Measurements from ENCODE around the gene CEP44.
"Not testable (repeated sequence)": the region's sequence is repeated elsewhere in the genome, so short reads cannot be mapped to it uniquely, and the experiment has no call there.

Gene CEP44

DNA sequence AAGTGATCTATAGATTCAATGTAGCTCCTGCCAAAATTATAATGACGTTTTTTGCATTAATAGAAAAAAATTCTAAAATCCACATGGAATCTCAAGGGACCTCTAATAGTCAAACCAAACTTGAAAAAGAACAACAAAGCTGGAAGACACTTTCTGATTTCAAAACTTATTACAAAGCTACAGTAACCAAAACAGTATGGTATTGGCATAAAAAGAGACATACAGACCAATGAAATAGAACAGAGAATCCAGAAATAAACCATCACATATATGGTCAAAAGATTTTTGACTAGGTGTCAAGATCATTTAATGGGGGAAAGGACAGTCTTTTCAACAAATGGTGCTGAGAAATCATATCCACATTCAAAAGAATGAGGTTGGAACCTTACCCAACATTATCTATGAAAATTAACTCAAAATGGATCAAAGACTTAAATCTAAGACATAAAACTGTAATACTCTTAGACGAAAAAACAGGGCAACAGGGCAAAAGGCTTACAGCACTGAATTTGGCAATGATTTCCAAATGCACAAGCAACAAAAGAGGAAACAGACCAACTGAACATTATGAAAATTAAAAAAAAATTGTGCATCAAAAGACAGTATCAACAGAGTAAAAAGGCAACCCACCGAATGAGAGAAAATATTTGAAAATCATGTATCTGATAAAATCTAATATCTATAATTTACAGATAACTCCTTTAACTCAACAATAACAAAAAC is 4.1 kb upstream of the CEP44 start:
- DNase-seq = no peak

DNA sequence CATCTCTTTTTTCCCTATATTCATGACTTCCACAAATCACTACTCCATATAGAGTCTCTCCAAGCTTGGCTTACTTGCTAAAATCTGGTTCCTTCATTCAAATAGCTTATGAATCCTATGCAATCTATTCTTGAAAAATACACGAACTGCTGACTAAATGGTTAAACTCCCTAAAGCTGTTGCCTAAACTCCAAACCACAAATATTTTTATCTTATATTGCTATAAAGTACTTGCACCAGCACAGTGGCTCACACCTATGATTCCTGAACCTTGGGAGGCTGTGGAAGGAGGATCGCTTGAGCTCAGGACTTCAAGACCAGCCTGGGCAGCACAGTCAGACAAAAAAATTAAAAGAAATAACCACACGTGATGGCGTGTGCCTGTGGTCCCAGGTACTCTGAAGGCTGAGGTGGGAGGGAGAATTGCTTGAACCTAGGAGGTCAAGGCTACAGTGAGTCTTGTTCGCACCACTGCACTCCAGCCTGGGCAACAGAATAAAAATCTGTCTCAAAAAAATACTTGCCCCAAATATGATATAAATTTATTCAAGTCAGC is 2.5 kb upstream of the CEP44 start:
- DNase-seq = no peak

DNA sequence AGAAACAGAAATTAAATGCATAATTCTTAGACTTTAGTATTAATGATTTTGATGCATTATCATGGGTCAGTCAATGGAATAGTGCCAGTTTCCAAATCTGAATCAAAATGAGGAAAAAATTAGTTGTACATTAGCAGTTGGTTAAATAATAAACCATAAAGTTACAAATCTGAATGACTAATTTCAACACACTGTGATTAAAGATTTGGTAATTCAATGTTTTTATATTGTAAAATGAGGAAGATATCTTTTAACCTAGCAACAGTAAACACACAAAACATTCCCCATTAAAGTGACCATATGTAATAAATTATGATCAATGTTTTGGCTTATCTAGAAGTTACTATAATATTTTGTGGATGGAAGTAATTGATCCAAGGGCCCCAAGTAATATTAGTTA is 1.8 kb upstream of the CEP44 start:
- DNase-seq = no peak

DNA sequence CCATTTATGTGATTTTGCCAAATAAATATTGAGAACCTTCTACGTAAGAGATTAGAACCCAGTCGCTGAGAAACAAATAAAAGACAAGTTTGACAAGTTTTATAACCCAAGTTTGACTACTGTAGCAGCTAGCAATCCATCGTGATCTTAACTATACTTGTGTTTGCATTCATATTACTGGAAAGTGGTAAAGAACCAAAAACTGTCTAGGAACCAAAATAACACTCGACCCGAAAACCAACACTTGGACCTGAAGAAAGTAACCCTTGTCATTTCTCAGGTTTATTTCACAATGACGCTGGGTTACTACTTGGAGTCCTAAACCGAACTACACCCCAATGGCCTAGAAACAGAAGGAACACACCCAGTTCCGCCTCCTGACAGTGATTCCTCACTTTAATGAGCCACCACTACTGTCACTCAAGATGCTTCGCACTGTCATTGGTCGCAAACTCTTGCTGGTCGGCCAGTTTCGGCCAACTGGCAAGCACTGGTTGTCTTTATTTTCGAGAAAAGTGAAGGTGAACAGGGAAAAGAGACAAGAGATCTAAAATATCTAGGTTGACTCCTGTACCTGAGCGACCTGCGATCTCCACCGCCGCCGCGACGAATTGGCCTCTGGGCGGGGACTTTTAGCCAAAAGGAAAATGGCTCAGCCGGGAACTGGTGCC is 740 bp upstream of the CEP44 start:
- DNase-seq = peak; percentile 50 to 75

GRCh38 chr4:174284487-174284886 is 776 bp downstream of the CEP44 start:
- DNase-seq = no peak

DNA sequence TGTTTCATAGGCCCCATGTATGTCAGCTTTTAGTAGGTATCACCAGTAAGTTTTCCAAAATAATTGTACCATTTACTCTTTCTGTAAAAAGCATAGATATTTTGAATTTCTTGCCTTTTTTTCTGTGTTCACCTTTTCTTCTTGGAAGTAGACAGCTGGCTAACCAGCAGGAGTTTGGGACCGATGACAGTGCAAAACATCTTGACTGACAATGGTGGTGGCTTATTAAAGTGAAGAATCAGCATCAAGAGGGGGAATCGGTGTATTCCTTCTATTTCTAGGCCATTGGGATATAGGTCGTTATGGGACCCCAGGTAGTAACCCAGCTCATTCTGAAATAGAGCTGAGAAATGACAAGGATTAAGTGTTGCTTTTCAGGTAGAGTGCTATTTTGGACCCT is 3.2 kb downstream of the CEP44 start:
- DNase-seq = no peak

- DNase-seq = no peak
Observed at GRCh38 chr4:174292473-174292872, 8.8 kb downstream of the CEP44 start.

GRCh38 chr4:174294641-174295040 is 10.9 kb downstream of the CEP44 start:
- DNase-seq = not testable (repeated sequence)

DNA sequence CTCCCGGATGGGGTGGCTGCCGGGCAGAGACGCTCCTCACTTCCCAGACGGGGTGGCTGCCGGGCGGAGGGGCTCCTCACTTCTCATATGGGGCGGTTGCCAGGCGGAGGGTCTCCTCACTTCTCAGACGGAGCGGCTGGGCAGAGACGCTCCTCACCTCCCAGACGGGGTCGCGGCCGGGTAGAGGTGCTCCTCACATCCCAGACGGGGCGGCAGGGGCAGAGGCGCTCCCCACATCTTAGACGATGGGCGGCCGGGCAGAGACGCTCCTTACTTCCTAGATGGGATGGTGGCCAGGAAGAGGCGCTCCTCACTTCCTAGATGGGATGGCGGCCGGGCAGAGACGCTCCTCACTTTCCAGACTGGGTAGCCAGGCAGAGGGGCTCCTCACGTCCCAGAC is 11.4 kb downstream of the CEP44 start:
- DNase-seq = not testable (repeated sequence)

DNA sequence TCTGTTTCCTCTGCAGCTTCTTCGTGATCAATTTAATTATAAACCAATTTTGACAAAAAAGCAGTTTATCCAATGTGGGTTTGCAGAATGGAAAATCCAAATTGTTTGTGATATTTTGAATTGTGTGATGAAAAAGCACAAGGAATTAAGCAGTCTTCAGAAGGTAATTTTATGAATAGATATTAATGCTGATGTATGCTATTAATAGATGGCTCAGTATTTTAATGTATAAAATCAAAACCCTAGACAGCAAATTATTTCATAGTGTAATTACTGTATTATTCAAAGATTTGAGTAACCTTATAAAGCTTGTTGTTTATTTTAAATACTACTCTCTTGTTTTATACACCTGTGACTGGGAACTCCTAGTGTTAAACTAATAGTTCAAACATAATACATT is 20.0 kb downstream of the CEP44 start:
- DNase-seq = no peak

GRCh38 chr4:174304664-174305063 is 21.0 kb downstream of the CEP44 start:
- no peak for DNase-seq

DNA sequence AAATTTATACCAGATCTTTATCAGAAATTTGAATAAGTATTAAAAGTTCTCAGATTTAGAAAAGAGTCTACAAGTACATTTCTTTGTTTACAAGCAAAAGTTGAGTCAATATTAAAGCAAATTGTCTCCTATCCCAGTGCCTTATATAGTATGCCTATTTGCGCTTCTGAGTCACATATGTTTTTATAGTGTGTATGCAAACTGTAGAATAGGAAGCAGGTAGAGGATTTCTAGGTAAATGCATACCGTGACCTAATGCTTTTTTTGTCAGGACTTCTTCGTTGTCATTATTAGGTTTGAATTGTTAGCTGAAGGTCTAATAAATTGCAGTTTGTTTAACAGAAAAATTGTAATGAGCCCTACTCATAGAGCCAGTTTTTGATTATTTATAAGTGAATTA is 22.2 kb downstream of the CEP44 start:
- no peak for DNase-seq

DNA sequence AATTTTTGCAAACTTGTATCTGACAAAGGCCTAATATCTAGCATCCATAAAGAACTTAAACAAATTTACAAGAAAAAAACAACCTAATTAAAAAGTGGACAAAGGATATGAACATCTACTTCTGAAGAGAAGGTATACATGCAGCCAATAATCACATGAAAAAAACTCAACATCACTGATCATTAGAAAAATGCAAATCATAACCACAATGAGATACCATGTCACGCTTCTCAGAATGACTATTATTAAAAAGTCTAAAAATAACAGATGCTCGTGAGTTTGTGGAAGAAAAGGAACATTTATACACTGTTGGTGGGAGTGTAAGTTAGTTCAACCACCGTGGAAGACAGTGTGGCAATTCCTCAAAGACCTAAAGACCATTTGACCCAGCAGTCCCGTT is 24.0 kb downstream of the CEP44 start:
- no peak for DNase-seq

DNA sequence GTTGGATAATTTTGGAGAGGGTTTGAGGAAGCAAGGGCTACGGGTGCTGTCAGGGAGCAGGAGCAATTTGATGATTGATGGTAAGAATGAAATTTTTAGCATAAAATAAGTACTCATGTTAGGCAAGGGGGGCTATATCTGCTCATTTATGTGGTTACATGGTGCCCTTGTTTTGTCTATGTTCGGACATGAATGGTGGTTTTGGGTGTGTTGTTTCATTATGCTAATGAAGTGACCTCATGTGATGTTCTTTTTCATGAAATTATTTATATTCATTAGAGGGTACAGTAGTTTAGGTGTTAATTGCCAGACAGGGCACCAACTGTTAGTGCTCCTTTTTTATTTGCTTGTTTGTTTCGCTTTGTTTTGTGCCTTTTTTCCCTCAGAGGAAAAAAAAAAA is 29.3 kb downstream of the CEP44 start:
- DNase-seq = no peak

GRCh38 chr4:174314274-174314673 is 30.6 kb downstream of the CEP44 start:
- no peak for DNase-seq

DNA sequence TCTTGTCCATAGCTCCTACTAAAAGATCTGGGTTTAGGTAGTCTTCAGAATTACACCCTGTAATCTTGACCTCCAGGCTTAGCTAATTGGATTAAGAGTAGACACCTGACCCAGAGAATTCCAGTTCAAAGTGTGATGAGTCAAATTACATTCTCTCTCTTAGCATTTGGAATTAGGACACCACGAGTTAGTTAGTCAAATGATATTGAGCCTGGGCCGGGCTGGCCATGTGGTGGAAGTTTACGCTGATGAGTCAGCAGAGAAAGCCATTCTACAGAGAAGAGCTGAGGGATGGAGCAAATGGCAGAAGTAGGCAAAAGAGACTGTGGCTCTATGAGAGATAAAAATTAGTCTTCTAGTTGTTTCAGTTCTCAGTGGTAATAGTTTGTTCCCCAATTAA is 31.1 kb downstream of the CEP44 start:
- no peak for DNase-seq

- no peak for DNase-seq
Observed at GRCh38 chr4:174316546-174316945, 32.8 kb downstream of the CEP44 start.

DNA sequence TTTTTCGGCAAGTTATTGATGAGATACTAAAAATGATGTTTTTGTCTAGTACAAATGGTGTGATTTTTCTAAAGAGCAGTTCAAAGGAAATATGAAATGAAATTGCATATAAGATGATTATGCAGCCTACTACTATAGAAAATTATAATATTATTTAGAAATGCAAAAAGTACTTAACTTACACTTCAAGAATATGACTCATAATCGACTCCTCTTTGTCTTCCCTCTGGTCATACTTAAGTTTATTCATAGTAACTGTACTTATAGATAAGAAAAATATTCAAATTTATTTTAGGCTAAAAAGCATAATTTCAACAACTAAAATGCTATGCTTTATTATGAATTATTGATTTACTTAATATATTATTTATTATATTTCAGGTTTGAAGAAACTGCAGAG is 33.2 kb downstream of the CEP44 start:
- DNase-seq = no peak

DNA sequence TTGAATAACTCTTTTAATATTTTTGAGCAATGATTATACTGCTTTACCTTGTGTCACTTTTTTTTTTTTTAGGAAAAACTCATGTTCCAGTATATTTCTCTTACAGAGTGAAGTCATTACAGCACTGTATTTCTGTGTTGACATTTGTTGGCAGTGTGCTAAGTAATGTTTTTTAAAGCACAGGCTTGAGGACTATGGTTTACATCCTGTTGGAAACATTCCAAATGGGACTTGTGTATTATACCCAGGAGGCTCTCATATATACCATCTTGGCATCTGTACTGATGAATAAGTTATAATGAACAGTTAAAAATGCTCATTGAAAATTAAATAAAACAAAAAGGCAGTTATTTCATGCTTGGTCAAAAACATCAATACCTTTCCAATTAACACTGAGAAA is 33.8 kb downstream of the CEP44 start:
- no peak for DNase-seq

DNA sequence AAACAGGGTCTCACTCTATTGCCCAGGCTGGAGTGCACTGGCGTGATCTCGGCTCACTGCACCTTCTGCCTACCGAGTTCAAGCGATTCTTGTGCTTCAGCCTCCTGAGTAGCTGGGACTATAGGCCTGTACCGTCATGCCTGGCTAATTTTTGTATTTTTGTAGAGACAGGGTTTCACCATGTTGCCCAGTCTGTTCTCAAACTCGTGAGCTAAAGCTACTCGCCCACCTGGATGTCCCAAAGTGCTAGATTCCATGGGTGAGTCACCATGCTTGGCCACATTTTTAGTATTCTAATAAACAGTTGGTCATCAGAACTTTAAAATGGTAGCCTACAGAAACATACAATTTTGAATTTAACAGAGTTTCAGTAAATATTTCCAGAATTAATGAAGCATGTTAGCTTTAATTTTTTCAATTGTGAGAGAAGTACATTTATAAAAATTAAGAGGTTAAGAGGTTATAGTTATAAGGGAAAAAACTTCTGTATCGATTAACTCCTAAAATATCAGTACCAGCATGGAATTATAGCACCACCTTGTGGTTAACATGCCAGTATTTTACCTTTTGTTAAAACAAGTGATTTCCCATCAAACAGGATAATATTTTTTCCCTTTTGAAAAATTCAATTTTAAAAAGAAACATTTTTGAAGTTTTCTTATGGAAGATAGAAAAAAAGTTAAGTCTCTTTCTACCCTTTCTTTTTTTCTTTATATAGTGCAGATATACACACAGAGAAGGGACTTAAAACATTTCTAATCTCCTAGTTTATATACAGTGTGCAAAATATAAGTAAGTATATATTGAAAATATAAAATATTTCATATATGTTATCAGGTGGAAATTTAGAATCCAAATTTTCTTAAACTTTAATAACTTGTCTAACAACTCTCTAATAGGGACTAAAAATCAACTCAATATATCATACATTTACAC is 35.4 kb downstream of the CEP44 start:
- DNase-seq = no peak

DNA sequence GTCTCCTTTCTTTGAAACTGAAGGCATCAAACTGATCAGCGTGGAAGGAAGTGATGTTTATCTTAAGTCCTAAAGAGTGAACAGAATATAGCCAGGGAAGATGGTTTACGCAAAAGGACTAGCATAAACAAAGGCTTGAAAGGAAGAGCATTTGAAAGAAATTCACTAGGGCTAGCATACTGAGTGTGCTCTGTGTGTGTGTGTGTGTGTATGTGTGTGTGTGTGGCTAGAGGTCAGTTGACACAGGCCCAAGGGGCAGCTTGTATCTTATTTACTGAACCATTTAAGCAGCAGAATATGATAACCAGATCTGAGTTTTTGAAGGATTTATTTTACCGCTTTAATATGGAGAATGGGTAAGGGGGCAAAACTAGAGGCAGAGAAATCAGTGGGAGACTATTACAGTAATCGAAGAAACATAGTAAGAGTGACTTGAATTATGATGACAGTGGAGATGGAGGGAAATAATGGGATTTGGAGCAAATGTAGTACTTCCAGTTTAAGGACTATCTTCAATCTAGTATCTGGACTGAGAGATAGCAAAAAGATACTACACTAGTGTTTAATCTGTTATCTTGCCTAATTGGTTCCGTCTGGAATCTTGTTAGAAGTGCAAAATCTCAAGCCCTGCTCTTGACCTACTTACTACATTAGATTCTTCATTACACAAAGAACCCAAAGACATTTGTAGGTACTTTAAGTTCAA is 36.9 kb downstream of the CEP44 start:
- DNase-seq = no peak

DNA sequence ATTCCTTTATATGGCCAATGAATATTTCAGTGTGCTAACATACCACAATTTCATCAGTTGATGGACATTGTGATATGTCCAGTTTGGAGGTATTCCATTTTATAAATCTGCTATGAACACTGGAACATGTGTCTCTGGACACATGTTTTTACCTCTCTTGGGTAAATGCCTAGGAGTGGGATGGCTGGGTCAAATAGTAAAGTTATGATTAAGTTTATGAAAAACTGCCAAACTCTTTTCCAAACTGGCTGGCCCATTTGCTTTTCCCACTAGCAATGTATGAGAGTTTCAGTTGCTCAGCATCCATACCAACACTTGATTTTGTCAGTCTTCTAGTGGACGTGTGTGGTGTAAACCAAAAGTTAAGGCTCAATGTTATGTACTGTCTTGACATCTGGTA is 40.5 kb downstream of the CEP44 start:
- DNase-seq = no peak

- DNase-seq = no peak
Observed at GRCh38 chr4:174324725-174325124, 41.0 kb downstream of the CEP44 start.

Data from stimulated activated CD4-positive, alpha-beta T cell treated with anti-CD3 and anti-CD28 coated beads, Interleukin-4, amount 100 ng/mL, for 4 hours (primary cell).